Keratinocyte (primary cell): ENCODE measurements around the gene OCIAD1. TPM values are rescaled to one million over a fixed set of nuclear protein-coding genes. Genes with fewer than 3 reads are reported as not detected.

ENCODE experiments used
- DNase-seq: peaks from one replicate; pipeline ENCODE4 v3.0.0-alpha.2; 2011; ENCODE audit warnings: low read depth, missing footprints, low spot score
- FAIRE-seq: peaks from 2 replicates; lab custom pipeline; 2011; peaks lifted over from hg19 to GRCh38; lab: Jason Lieb, UNC
- H2AFZ ChIP-seq: 2 replicates; pipeline ENCODE4 v1.6.0; 2012; ENCODE audit warnings: low read length, control low read depth, inconsistent platforms; ENCODE audit not compliant: control insufficient read depth
- H3K27ac ChIP-seq: 2 replicates; pipeline ENCODE4 v1.5.1; 2011; ENCODE audit warnings: low read length; ENCODE audit not compliant: control insufficient read depth, insufficient read depth
- H3K27me3 ChIP-seq: 3 replicates; pipeline ENCODE4 v1.6.0; 2011; ENCODE audit warnings: low read length; ENCODE audit not compliant: control insufficient read depth, insufficient read depth; ENCODE audit errors: extremely low read depth
- H3K36me3 ChIP-seq, 2 experiments: 2 replicates in 1 of 2; 3 replicates in 1 of 2; pipeline ENCODE4 v1.5.1; 2011; ENCODE audit warnings: low read length in 2 of 2, mild to moderate bottlenecking in 1 of 2; ENCODE audit not compliant: control insufficient read depth in 2 of 2, insufficient read depth in 2 of 2; ENCODE audit errors: extremely low read depth in 1 of 2
- H3K4me1 ChIP-seq: 3 replicates; pipeline ENCODE4 v1.5.1; 2011; ENCODE audit warnings: low read length; ENCODE audit not compliant: control insufficient read depth, insufficient read depth; ENCODE audit errors: extremely low read depth
- H3K4me2 ChIP-seq: 3 replicates; pipeline ENCODE4 v1.6.0; 2011; ENCODE audit warnings: low read depth, low read length; ENCODE audit not compliant: control insufficient read depth, insufficient read depth; ENCODE audit errors: extremely low read depth
- H3K4me3 ChIP-seq, 3 experiments: fragments of 200-600 bp in 1 of 3; sonication (generic) in 1 of 3; 2 replicates in 2 of 3; 3 replicates in 1 of 3; pipeline ENCODE4 v1.5.1; 2011 to 2016; ENCODE audit warnings: low read length in 3 of 3, mild to moderate bottlenecking in 3 of 3, control low read depth in 2 of 3, inconsistent platforms in 1 of 3, low read depth in 1 of 3, mixed read lengths in 1 of 3, mixed run types in 1 of 3, moderate library complexity in 1 of 3; ENCODE audit not compliant: control insufficient read depth in 2 of 3, insufficient read depth in 2 of 3; ENCODE audit errors: extremely low read depth in 1 of 3
- H3K79me2 ChIP-seq: 2 replicates; pipeline ENCODE4 v1.6.0; 2012; ENCODE audit warnings: low read length; ENCODE audit not compliant: control insufficient read depth, insufficient read depth
- H3K9ac ChIP-seq: 3 replicates; pipeline ENCODE4 v1.6.0; 2011; ENCODE audit warnings: low read length; ENCODE audit not compliant: control insufficient read depth, insufficient read depth; ENCODE audit errors: extremely low read depth
- H3K9me1 ChIP-seq: 3 replicates; pipeline ENCODE4 v1.6.0; 2011; ENCODE audit warnings: low read length; ENCODE audit not compliant: control insufficient read depth, insufficient read depth; ENCODE audit errors: extremely low read depth
- H3K9me3 ChIP-seq: 2 replicates; pipeline ENCODE4 v1.5.1; 2012; ENCODE audit warnings: low read depth, low read length; ENCODE audit not compliant: control insufficient read depth
- H4K20me1 ChIP-seq: 3 replicates; pipeline ENCODE4 v1.6.0; 2011; ENCODE audit warnings: low read length; ENCODE audit not compliant: control insufficient read depth, insufficient read depth; ENCODE audit errors: extremely low read depth
- CTCF ChIP-seq, 3 experiments: IDR thresholded peaks in 1 of 3; conservative IDR thresholded peaks in 1 of 3; optimal IDR thresholded peaks in 1 of 3; 2 replicates in 2 of 3; 3 replicates in 1 of 3; pipeline versions ENCODE3 to v1.5.1; 2011; ENCODE audit warnings: low read length in 3 of 3, mild to moderate bottlenecking in 3 of 3, moderate library complexity in 2 of 3, control low read depth in 1 of 3, inconsistent platforms in 1 of 3; ENCODE audit not compliant: insufficient read depth in 2 of 3; ENCODE audit errors: extremely low read depth in 1 of 3
- EZH2 ChIP-seq: IDR thresholded peaks from one replicate; pipeline ENCODE4 v1.6.1; 2012; ENCODE audit warnings: inconsistent platforms, mild to moderate bottlenecking, low read length, moderate library complexity
- dilution Hi-C: fragments of 300-500 bp; cut with MboI; formaldehyde crosslinking; loops from one replicate; pipeline ENCODE4 v1.7.0; 2020; ENCODE audit warnings: low sequenced_read_pairs; ENCODE audit not compliant: extremely low pct_ligation_motif_present
- polyA plus RNA-seq, 5 experiments: library from polyadenylated mRNA; depleted of rRNA in 3 of 5; stranded (reverse) in 3 of 5; stranded (forward) in 1 of 5; unstranded in 1 of 5; fragments of >200 nt; gene quantifications; 1 replicate in 1 of 5; 2 replicates in 3 of 5; 3 replicates in 1 of 5; pipeline versions ENCODE4 v1.2.1 to v1.2.3, GENCODE V29; 2011 to 2012; ENCODE audit warnings: missing spikeins in 2 of 5, low read depth in 1 of 5, low replicate concordance in 1 of 5

The OCIAD1 gene
- polyA plus RNA-seq, 1 donor (not counting 4 experiments of a cell fraction or from before 2014, with no cell fraction given): 199 TPM

GRCh38 chr4:48902266-48902665 lies 71.4 kb downstream of the OCIAD1 start:
- FAIRE-seq: peak; percentile 76
- Histone ChIP-seq H3K27ac (no peak overlapping the region), H3K79me2 (peaks cover 55% of the 10 kb centered on the region), H3K9me3 (no peaks in the 10 kb centered on the region), H3K4me1 (peaks cover 49% of the 10 kb centered on the region), H2AFZ (no peak overlapping the region), H3K27me3 (no peaks in the 10 kb centered on the region), H3K9me1 (peaks cover 6% of the 10 kb centered on the region), H3K4me2 (no peak overlapping the region), H3K36me3 (peaks cover 11 to 38% of the 10 kb centered on the region in 2 experiments), H4K20me1 (no peaks in the 10 kb centered on the region), H3K9ac (no peak overlapping the region), H3K4me3 (no peak overlapping the region)
- TF ChIP-seq CTCF (optimal IDR thresholded peaks at IDR 0.05 in 1 of 3, IDR thresholded peaks at IDR 0.05 in 1 of 3, conservative IDR thresholded peaks at IDR 0.05 in 1 of 3; ENCODE audit: extremely low read depth in 1 of 3, insufficient read depth in 2 of 3, low read length in 3 of 3): no peak
- TF ChIP-seq EZH2: no peak
- no peak for DNase-seq
- dilution Hi-C loops: no loop called here

- H3K27ac ChIP-seq: no peak overlapping the region
- H3K4me2 ChIP-seq: no peak overlapping the region
- dilution Hi-C loops: no loop called here
- H3K36me3 ChIP-seq: peaks cover 4 to 32% of the 10 kb centered on the region in 2 experiments
- H3K4me1 ChIP-seq: peaks cover 62% of the 10 kb centered on the region
- H3K79me2 ChIP-seq: peaks cover 52% of the 10 kb centered on the region
- no peak for TF ChIP-seq CTCF (optimal IDR thresholded peaks at IDR 0.05 in 1 of 3, IDR thresholded peaks at IDR 0.05 in 1 of 3, conservative IDR thresholded peaks at IDR 0.05 in 1 of 3; ENCODE audit: extremely low read depth in 1 of 3, insufficient read depth in 2 of 3, low read length in 3 of 3)
- TF ChIP-seq EZH2: no peak
- H3K27me3 ChIP-seq: no peaks in the 10 kb centered on the region
- no peak for DNase-seq
- H3K9me1 ChIP-seq: peaks cover 6% of the 10 kb centered on the region
- FAIRE-seq: no peak
- H3K9ac ChIP-seq: no peak overlapping the region
- no peaks in the 10 kb centered on the region for H4K20me1 ChIP-seq
- H3K9me3 ChIP-seq: no peaks in the 10 kb centered on the region
- no peak overlapping the region for H2AFZ ChIP-seq
- H3K4me3 ChIP-seq: no peak overlapping the region
Measured at GRCh38 chr4:48904101-48904500, 73.2 kb downstream of the OCIAD1 start.
